GM21390 (cell line): ENCODE data around the gene BASP1.
"Not testable (repeated sequence)": the region's sequence is repeated elsewhere in the genome, so short reads cannot be mapped to it uniquely, and the experiment has no call there.

Source experiments
- ATAC-seq: cut with Tn5 transposase; IDR thresholded peaks from one replicate; pipeline ENCODE4 v1.9.1; 2021; ENCODE audit not compliant: unreplicated experiment

Gene BASP1

DNA sequence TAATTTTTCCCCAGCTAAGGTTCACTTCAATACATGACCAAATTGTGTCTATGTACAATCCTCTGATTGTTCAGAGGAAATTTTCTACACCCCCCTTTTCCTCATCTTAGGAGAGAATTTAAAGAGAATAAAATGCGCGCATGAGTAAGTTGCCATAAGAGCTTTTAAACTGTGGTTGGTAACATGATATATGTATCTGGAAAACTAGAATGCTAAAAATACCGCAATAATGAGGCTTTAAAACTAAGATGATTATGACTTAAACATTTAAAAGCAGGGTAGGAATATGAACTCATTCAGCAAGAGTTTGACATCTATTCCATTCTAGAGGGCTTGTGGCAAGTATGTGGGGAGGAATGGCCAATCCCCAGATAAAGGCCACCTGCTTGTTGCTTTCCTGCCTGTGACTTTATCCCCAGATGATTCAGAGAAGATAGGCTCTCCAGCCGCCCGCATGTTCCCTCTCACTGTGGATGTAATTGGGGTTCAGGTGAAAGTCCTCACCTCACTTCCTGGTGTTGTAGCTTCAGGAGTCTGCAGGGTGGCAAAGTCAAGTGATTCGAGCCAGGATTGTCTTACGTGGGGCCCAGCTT, 26.5 kb upstream of the BASP1 start:
- no peak for ATAC-seq

DNA sequence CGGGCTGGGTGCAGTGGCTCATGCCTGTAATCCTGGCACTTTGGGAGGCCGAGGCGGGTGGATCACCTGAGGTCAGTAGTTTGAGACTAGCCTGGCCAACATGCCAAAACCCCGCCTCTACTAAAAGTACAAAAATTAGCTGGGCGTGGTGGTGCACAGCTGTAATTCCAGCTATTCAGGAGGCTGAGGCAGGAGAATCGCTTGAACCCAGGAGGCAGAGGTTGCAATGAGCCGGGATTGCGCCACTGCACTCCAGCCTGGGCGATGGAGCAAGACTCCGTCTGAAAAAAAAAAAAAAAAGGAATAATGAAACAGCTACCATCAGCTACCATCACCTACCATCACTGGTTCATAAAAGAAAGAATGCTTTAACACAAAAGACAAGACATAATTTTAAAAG, 25.9 kb upstream of the BASP1 start:
- ATAC-seq, result not testable (repeated sequence)

- no peak for ATAC-seq
Observed at GRCh38 chr5:17192191-17192590, 25.2 kb upstream of the BASP1 start.

GRCh38 chr5:17196024-17196423, 21.4 kb upstream of the BASP1 start:
- ATAC-seq, result no peak

- ATAC-seq, result no peak
Observed at GRCh38 chr5:17196697-17197096, 20.7 kb upstream of the BASP1 start.

- ATAC-seq, result peak; percentile 87
Observed at GRCh38 chr5:17203329-17204132, 13.9 kb upstream of the BASP1 start.

DNA sequence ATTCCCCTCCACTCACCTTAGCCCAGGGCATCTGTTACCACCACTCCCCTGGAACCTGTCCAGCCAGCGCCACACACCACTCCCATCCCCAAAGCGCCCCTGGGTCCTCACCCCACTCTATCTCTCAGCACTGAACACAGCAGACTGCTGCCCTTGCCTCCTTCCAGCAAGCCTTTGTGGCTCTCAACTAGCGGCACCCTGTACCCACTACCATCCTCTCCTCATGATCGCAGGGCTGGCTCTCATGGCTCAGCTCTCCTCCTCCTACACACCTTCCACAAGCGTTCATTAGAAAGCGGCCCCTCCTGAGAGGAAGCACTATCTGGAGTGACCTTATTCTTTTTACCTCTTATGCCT, 13.3 kb upstream of the BASP1 start:
- ATAC-seq, result no peak

- ATAC-seq, result no peak
Observed at GRCh38 chr5:17206021-17206420, 11.4 kb upstream of the BASP1 start.

DNA sequence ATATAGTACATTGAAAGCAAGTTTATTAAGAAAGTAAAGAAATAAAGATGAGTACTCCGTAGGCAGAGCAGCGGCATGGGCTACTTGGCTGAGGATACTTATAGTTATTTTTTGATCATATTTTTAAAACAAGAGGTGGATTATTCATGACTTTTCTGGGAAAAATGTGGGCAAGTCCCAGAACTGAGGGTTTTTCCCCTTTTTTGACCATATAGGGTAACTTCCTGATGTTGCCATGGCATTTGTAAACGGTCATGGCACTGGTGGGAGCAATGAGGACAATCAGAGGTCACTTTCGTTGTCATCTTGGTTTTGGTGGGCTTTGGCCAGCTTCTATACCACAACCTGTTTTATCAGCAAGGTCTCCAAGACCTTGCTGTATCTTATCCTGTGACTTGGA, 5.2 kb upstream of the BASP1 start:
- ATAC-seq, result no peak

- no peak for ATAC-seq
Observed at GRCh38 chr5:17212996-17213395, 4.4 kb upstream of the BASP1 start.

GRCh38 chr5:17213938-17214337, 3.5 kb upstream of the BASP1 start:
- ATAC-seq, result no peak

DNA sequence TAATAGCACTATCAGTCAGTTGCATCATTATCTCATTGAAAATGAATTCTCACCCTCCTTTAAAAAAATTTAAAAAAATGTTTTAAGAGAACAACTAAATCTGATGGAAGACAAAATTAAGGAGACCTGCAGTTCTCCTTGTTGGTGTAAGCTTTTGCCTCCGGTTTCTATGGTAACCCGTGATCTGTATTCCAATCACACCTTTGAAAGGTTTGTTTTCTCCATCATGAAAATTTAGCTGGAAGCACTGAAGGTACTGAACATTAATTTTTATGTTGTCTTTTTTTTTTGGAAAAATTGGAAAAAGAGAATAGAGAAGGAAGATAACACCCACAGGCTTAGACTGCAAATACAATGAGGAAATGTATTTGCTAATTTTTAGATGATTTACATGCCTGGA, 2.5 kb upstream of the BASP1 start:
- no peak for ATAC-seq

GRCh38 chr5:17215361-17215760, 2.1 kb upstream of the BASP1 start:
- ATAC-seq, result no peak

- peak; percentile 39 for ATAC-seq
Observed at GRCh38 chr5:17216176-17216973, 1.1 kb upstream of the BASP1 start.

GRCh38 chr5:17216974-17217492, 398 bp upstream of the BASP1 start:
- ATAC-seq, result no peak

DNA sequence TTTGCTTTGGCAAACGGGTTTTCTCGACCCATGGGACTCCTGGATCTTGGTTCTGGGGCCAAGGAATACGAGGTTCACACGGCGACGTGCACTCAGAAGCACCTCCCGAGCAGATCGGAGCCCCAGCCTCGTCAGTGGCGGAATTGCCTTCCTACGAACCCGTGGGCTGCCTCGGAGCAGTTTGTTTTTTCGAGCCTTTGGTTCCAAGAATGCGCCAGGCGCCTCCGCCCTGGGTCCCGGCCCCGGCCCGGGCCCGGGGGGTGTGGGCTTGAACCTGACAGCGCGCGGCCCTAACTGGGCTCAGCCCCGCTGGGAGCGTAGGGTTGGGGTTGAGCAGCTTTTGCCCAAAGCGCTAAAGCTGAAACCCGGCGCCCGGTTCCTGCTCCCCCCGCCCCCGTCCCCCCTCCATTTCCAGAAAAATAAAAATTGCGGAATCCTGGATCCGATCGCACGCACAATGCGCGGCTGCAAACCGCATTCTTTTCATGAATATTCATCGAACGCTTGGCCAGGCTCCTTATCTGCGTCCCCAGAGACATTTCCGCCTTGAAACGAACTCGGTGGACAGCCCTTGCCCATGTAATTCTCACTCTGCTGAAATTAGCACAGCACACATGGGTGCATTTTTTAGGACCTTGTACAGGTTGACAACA, 1.0 kb downstream of the BASP1 start:
- peak; percentile 32 for ATAC-seq

GRCh38 chr5:17219006-17219422, 1.6 kb downstream of the BASP1 start:
- peak; percentile 1 for ATAC-seq

- ATAC-seq, result no peak
Observed at GRCh38 chr5:17219469-17219868, 2.0 kb downstream of the BASP1 start.

DNA sequence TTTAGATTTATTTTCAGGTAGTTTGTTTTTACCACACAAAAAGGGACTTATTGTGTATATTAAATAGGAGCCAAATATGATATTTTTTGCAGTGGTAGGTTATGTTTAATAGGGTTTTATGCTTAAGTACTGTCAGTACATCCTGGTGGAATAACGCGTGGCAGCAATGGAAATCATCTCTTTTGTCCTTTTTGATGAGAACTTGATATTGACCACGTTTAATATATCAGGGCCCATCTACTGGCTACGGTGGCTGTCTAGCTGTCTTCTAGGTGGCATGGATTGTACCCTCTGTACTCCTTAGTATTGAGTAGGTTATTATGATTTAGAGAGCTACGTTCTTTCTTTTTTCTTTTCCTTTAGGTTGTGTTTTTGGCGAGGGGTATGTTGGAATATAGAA, 2.6 kb downstream of the BASP1 start:
- no peak for ATAC-seq

GRCh38 chr5:17220469-17220868, 3.0 kb downstream of the BASP1 start:
- ATAC-seq, result no peak
